Neural crest cell (in vitro differentiated cells): Measurements from ENCODE around the gene SEMA3G. TPM values are rescaled to one million over a fixed set of nuclear protein-coding genes. Genes with fewer than 3 reads are reported as not detected.
A peak's percentile ranks its signal among the peaks of the same experiment; 100 is the strongest.

ENCODE experiments used
- DNase-seq: peaks from one replicate; pipeline ENCODE4 v3.0.0; 2021; ENCODE audit warnings: low read depth, mixed read lengths, low spot score
- H3K27ac Mint-ChIP-seq: one replicate; pipeline ENCODE4 v1.8.0; 2021; ENCODE audit warnings: mild to moderate bottlenecking, mixed read lengths; ENCODE audit not compliant: unreplicated experiment
- H3K27me3 Mint-ChIP-seq: 2 replicates; pipeline ENCODE4 v1.8.0; 2021; ENCODE audit warnings: low read depth, mild to moderate bottlenecking, mixed read lengths
- H3K36me3 Mint-ChIP-seq: 2 replicates; pipeline ENCODE4 v1.8.0; 2021; ENCODE audit warnings: low read depth, mild to moderate bottlenecking, mixed read lengths
- H3K4me1 Mint-ChIP-seq: 2 replicates; pipeline ENCODE4 v1.8.0; 2021; ENCODE audit warnings: mixed read lengths
- H3K4me3 Mint-ChIP-seq: one replicate; pipeline ENCODE4 v1.8.0; 2021; ENCODE audit warnings: mild to moderate bottlenecking, mixed read lengths
- H3K9me3 Mint-ChIP-seq: 2 replicates; pipeline ENCODE4 v1.8.0; 2021; ENCODE audit warnings: mixed read lengths
- total RNA-seq: library from RNA; stranded (reverse); gene quantifications from 2 replicates; pipeline ENCODE4 v1.2.1, GENCODE V29; 2021
- TF ChIP-seq, protein P1 (sequence below): fragments of 200-600 bp; sonication (generic); conservative IDR thresholded peaks from 2 replicates; pipeline ENCODE4 v1.5.0; 2021; ENCODE audit warnings: antibody characterized with exemption, mild to moderate bottlenecking

Gene SEMA3G
- total RNA-seq, 1 donor from 2014 or later: 5.2 TPM

DNA sequence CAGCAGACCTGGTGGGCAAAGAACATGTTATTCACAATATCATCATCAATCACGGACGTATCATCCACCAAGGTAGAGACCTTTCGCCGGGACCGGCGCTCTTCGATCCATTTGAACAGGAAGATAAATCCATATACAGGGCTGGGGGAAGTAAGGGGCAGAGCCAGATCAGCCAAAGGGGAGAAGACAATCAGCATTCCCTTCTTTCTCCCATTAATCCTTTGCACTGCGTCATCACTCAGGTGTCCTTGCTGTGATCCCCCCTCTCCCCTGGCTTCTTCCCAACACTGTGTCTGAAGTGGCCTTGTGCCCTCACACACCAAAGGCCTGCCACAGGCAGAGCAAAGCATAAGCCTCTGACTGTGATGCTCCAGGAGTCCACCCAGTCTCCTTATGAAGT, 36.4 kb downstream of the SEMA3G start:
- Mint-ChIP-seq H3K27ac (no peak overlapping the region), H3K4me1 (peaks cover 33% of the 10 kb centered on the region), H3K36me3 (peaks cover 5% of the 10 kb centered on the region), H3K9me3 (no peaks in the 10 kb centered on the region), H3K27me3 (no peaks in the 10 kb centered on the region), H3K4me3 (peak overlapping the region; percentile 93)
- TF ChIP-seq, protein P1, sequence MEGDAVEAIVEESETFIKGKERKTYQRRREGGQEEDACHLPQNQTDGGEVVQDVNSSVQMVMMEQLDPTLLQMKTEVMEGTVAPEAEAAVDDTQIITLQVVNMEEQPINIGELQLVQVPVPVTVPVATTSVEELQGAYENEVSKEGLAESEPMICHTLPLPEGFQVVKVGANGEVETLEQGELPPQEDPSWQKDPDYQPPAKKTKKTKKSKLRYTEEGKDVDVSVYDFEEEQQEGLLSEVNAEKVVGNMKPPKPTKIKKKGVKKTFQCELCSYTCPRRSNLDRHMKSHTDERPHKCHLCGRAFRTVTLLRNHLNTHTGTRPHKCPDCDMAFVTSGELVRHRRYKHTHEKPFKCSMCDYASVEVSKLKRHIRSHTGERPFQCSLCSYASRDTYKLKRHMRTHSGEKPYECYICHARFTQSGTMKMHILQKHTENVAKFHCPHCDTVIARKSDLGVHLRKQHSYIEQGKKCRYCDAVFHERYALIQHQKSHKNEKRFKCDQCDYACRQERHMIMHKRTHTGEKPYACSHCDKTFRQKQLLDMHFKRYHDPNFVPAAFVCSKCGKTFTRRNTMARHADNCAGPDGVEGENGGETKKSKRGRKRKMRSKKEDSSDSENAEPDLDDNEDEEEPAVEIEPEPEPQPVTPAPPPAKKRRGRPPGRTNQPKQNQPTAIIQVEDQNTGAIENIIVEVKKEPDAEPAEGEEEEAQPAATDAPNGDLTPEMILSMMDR: no peak
- DNase-seq: no peak

DNA sequence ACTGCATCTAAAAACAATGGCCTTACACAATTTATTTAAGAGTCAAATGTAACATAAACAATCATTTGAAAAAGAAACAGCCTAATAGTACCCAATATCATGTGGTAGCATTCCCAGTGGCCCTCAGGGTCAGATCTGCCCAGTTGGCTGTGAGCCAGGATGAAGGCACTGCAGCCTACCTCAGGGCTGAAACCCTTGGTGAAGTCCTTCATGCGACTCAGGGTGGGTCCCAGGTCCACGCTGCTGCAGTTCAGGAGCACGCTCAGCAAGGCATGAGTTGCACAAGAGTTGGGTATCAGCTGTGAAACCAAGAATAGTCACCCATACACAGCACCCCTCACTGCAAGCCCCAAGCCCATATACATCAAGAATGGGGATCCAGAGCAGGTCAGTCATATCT, 37.1 kb downstream of the SEMA3G start:
- TF ChIP-seq, protein P1: no peak
- H3K4me3 Mint-ChIP-seq: peak overlapping the region; percentile 93
- H3K27me3 Mint-ChIP-seq: no peaks in the 10 kb centered on the region
- H3K4me1 Mint-ChIP-seq: peaks cover 33% of the 10 kb centered on the region
- no peak overlapping the region for H3K27ac Mint-ChIP-seq
- DNase-seq: no peak
- no peaks in the 10 kb centered on the region for H3K9me3 Mint-ChIP-seq
- peaks cover 5% of the 10 kb centered on the region for H3K36me3 Mint-ChIP-seq

DNA sequence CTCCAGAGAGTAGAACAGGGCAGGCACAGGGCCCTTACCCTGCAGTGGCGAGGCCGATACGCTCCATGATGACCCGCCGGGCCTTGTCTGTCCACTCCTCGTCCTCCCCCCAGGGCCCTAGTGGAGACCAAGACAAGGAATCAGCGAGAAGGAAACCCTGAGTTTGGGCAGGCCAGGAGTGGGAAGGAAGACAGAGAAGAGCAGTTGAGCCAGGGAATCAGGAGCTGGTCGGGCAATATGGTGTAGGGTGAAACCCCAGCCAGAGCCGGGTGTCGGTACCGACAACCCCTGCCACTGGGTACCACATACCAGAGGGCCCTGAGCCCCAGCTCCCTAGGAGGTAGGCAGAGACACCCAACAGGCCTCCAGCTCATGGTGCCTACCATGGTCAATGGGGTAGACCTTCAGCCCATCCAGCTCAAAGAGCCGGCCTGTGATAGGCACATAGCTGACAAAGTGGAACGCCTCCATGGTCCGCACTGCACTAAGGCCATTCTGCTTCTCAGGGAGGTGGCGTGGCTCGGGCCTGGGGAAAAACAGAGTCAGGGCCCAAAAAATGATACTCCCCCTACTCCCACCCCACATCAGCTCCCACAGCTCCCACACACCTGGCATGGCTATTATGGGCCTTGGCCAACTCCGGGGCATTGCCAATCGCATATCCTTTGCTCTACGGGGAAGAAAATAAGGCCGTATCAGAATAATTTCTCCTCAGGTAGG, 38.0 kb downstream of the SEMA3G start:
- Mint-ChIP-seq H3K4me3 (peak overlapping the region; percentile 93), H3K27me3 (no peaks in the 10 kb centered on the region), H3K9me3 (no peaks in the 10 kb centered on the region), H3K27ac (no peak overlapping the region), H3K36me3 (peaks cover 5% of the 10 kb centered on the region), H3K4me1 (peaks cover 27% of the 10 kb centered on the region)
- TF ChIP-seq, protein P1: no peak
- DNase-seq: no peak

DNA sequence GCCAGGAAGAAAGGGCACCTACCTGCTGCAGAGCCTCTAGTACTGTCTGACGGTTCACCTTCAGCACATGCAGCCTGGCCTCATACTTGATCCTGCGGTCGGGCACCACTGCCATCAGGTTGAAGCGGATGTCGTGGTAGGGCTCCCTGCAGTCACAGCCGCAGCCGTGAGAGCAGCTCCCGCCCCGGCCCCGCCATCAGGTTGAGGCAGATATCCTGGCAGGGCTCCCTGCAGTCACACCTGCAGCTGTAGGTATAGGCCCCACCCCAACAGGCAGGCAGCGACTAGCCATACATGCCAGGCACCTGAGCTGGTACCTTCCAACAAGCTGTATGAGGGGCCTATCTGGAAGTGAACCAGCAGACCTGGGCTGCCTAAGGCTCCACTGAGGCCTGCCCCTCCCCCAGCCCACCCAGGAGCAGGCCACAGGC, 38.7 kb downstream of the SEMA3G start:
- no peak overlapping the region for H3K4me3 Mint-ChIP-seq
- H3K27me3 Mint-ChIP-seq: no peaks in the 10 kb centered on the region
- TF ChIP-seq, protein P1: no peak
- no peak overlapping the region for H3K27ac Mint-ChIP-seq
- no peaks in the 10 kb centered on the region for H3K9me3 Mint-ChIP-seq
- H3K4me1 Mint-ChIP-seq: peaks cover 20% of the 10 kb centered on the region
- no peak for DNase-seq
- H3K36me3 Mint-ChIP-seq: peaks cover 5% of the 10 kb centered on the region

DNA sequence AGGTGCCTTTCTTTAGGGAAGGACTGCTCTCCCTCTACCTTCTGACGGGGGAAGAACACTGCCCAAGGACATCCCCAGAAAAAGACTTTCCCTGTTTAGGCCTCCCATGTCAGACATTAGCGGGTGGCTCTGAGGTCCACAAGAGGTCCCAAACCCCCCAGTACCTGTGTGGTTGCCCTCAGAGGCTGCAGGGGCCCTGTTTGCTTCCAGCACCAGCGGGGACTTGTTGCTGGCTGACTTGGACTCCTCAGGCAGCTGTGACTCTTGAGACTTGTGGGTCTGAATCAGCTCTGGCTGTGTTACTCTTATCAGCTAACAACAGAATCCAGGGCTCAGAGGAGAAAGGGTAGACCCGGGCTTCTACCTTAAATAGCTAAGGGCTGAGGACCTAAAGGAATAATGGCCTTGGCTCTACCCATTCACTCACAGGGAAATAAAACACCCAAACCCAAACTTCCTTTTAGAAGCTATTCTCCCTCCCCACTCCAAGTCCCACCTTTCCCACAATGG, 39.2 kb downstream of the SEMA3G start:
- no peaks in the 10 kb centered on the region for H3K27me3 Mint-ChIP-seq
- peaks cover 7% of the 10 kb centered on the region for H3K36me3 Mint-ChIP-seq
- H3K4me1 Mint-ChIP-seq: peaks cover 14% of the 10 kb centered on the region
- H3K4me3 Mint-ChIP-seq: peak overlapping the region; percentile 72
- H3K9me3 Mint-ChIP-seq: no peaks in the 10 kb centered on the region
- no peak overlapping the region for H3K27ac Mint-ChIP-seq
- no peak for DNase-seq
- TF ChIP-seq, protein P1: no peak
